H9 (cell line): ENCODE measurements around the gene TH. TPM values are rescaled to one million over a fixed set of nuclear protein-coding genes. Genes with fewer than 3 reads are reported as not detected.

ENCODE experiments used
- DNase-seq: peaks from one replicate; pipeline ENCODE4 v3.0.0-alpha.2; 2017
- H2AFZ ChIP-seq: one replicate; pipeline ENCODE4 v1.6.1; 2013; ENCODE audit warnings: mild to moderate bottlenecking, low read length, control low read depth, moderate library complexity
- H2AK5ac ChIP-seq: 2 replicates; pipeline ENCODE4 v1.6.1; 2013; ENCODE audit warnings: low read length, control low read depth, mixed read lengths; ENCODE audit not compliant: insufficient read length
- H2BK120ac ChIP-seq: one replicate; pipeline ENCODE4 v1.6.1; 2013; ENCODE audit warnings: low read depth, mild to moderate bottlenecking, low read length, control low read depth, inconsistent platforms; ENCODE audit not compliant: poor library complexity, severe bottlenecking
- H2BK12ac ChIP-seq: 2 replicates; pipeline ENCODE4 v1.6.1; 2013; ENCODE audit warnings: low read length, control low read depth, mixed read lengths, low read depth; ENCODE audit not compliant: insufficient read length
- H2BK15ac ChIP-seq: 2 replicates; pipeline ENCODE4 v1.6.1; 2013; ENCODE audit warnings: low read depth, low read length, control low read depth
- H2BK20ac ChIP-seq: one replicate; pipeline ENCODE4 v1.6.1; 2013; ENCODE audit warnings: low read depth, mild to moderate bottlenecking, low read length, control low read depth, inconsistent platforms; ENCODE audit not compliant: poor library complexity, severe bottlenecking
- H2BK5ac ChIP-seq: 2 replicates; pipeline ENCODE4 v1.6.1; 2013; ENCODE audit warnings: low read length, control low read depth, mixed read lengths; ENCODE audit not compliant: insufficient read length
- H3K14ac ChIP-seq: 2 replicates; pipeline ENCODE4 v1.6.1; 2013; ENCODE audit warnings: low read length, control low read depth; ENCODE audit not compliant: insufficient read depth
- H3K18ac ChIP-seq: 2 replicates; pipeline ENCODE4 v1.6.1; 2013; ENCODE audit warnings: low read depth, mild to moderate bottlenecking, mixed read lengths, low read length, control low read depth; ENCODE audit not compliant: insufficient read length
- H3K23ac ChIP-seq: 2 replicates; pipeline ENCODE4 v1.6.1; 2013; ENCODE audit warnings: low read length, control low read depth, mixed read lengths, low read depth; ENCODE audit not compliant: insufficient read length
- H3K23me2 ChIP-seq: 2 replicates; pipeline ENCODE4 v1.6.1; 2013; ENCODE audit warnings: low read depth, mild to moderate bottlenecking, mixed read lengths, low read length, control low read depth; ENCODE audit not compliant: insufficient read length, poor library complexity, severe bottlenecking
- H3K27ac ChIP-seq: 2 replicates; pipeline ENCODE4 v1.5.1; 2013; ENCODE audit warnings: low read length, control low read depth, mixed read lengths, low read depth; ENCODE audit not compliant: insufficient read length
- H3K27me3 ChIP-seq: 2 replicates; pipeline ENCODE4 v1.6.1; 2013; ENCODE audit warnings: low read length, control low read depth, inconsistent platforms; ENCODE audit not compliant: insufficient read depth
- H3K4ac ChIP-seq: 2 replicates; pipeline ENCODE4 v1.6.1; 2013; ENCODE audit warnings: low read depth, mild to moderate bottlenecking, control low read depth, inconsistent platforms, low read length, moderate library complexity
- H3K4me1 ChIP-seq: 2 replicates; pipeline ENCODE4 v1.6.1; 2013; ENCODE audit warnings: low read length, control low read depth, inconsistent platforms; ENCODE audit not compliant: insufficient read depth
- H3K4me2 ChIP-seq: 2 replicates; pipeline ENCODE4 v1.6.1; 2013; ENCODE audit warnings: low read length, control low read depth, mixed read lengths; ENCODE audit not compliant: insufficient read length, insufficient read depth
- H3K56ac ChIP-seq: 2 replicates; pipeline ENCODE4 v1.6.1; 2013; ENCODE audit warnings: low read depth, mild to moderate bottlenecking, mixed read lengths, low read length, control low read depth; ENCODE audit not compliant: insufficient read length
- H3K79me1 ChIP-seq: 2 replicates; pipeline ENCODE4 v1.6.1; 2013; ENCODE audit warnings: low read depth, mild to moderate bottlenecking, moderate library complexity, low read length, control low read depth, inconsistent platforms; ENCODE audit not compliant: insufficient read depth, poor library complexity, severe bottlenecking
- H3K79me2 ChIP-seq: 2 replicates; pipeline ENCODE4 v1.6.1; 2013; ENCODE audit warnings: low read length, control low read depth, inconsistent platforms; ENCODE audit not compliant: insufficient read depth
- H3K9ac ChIP-seq: 2 replicates; pipeline ENCODE4 v1.6.1; 2013; ENCODE audit warnings: low read length, control low read depth, mixed read lengths; ENCODE audit not compliant: insufficient read length; ENCODE audit errors: extremely low read depth
- H3K9me3 ChIP-seq: one replicate; pipeline ENCODE4 v1.6.1; 2013; ENCODE audit warnings: low read depth, low read length, inconsistent platforms; ENCODE audit not compliant: control insufficient read depth
- H3T11ph ChIP-seq: one replicate; pipeline ENCODE4 v1.6.1; 2013; ENCODE audit warnings: mild to moderate bottlenecking, low read length, control low read depth, inconsistent platforms
- H4K20me1 ChIP-seq: one replicate; pipeline ENCODE4 v1.6.1; 2013; ENCODE audit not compliant: control insufficient read depth, insufficient read length, insufficient read depth
- H4K5ac ChIP-seq: 2 replicates; pipeline ENCODE4 v1.6.1; 2013; ENCODE audit warnings: low read depth, mild to moderate bottlenecking, mixed read lengths, low read length, control low read depth; ENCODE audit not compliant: insufficient read length
- H4K8ac ChIP-seq: replicated peaks from 2 replicates; pipeline ENCODE4 v1.6.1; 2013; ENCODE audit warnings: low read length, control low read depth, mixed read lengths, low read depth; ENCODE audit not compliant: insufficient read length
- H4K91ac ChIP-seq: 2 replicates; pipeline ENCODE4 v1.6.1; 2013; ENCODE audit warnings: low read depth, mild to moderate bottlenecking, moderate library complexity, mixed read lengths, low read length, control low read depth; ENCODE audit not compliant: insufficient read length
- H3K27ac Mint-ChIP-seq, 3 experiments: 2 replicates in 2 of 3; 3 replicates in 1 of 3; pipeline ENCODE4 v1.8.0; 2020 to 2021; ENCODE audit warnings: mixed read lengths in 3 of 3, mild to moderate bottlenecking in 1 of 3, moderate library complexity in 1 of 3
- H3K27me3 Mint-ChIP-seq: 2 replicates; pipeline ENCODE4 v1.8.0; 2021; ENCODE audit warnings: low read depth, mild to moderate bottlenecking, moderate library complexity, mixed read lengths
- H3K36me3 Mint-ChIP-seq, 3 experiments: 2 replicates in 2 of 3; 3 replicates in 1 of 3; pipeline ENCODE4 v1.8.0; 2020 to 2021; ENCODE audit warnings: low read depth in 3 of 3, mixed read lengths in 3 of 3; ENCODE audit not compliant: insufficient read depth in 1 of 3
- H3K4me1 Mint-ChIP-seq, 2 experiments: 2 replicates each; pipeline ENCODE4 v1.8.0; 2020; ENCODE audit warnings: mixed read lengths in 2 of 2
- H3K4me3 Mint-ChIP-seq, 2 experiments: 2 replicates in 1 of 2; 3 replicates in 1 of 2; pipeline ENCODE4 v1.8.0; 2020 to 2021; ENCODE audit warnings: mild to moderate bottlenecking in 2 of 2, mixed read lengths in 2 of 2, moderate library complexity in 1 of 2
- H3K9me3 Mint-ChIP-seq, 2 experiments: 2 replicates in 1 of 2; 3 replicates in 1 of 2; pipeline ENCODE4 v1.8.0; 2020; ENCODE audit warnings: mild to moderate bottlenecking in 2 of 2, mixed read lengths in 2 of 2, moderate library complexity in 1 of 2
- CTCF ChIP-seq: fragments of 200-600 bp; sonication (generic); conservative IDR thresholded peaks from 3 replicates; pipeline ENCODE4 v1.8.0; 2021; ENCODE audit warnings: antibody characterized with exemption, mild to moderate bottlenecking
- WGBS: extraction: QIAGEN DNeasy Blood & Tissue Kit; methylation state at CpG from one replicate; pipeline ENCODE4 v1.1.7; 2013; ENCODE audit warnings: missing lambda C conversion rate, low lambda C conversion rate, mixed read lengths; ENCODE audit not compliant: insufficient read length; ENCODE audit errors: extremely low coverage; 5-methylcytosine and 5-hydroxymethylcytosine counted together
- total RNA-seq: library from RNA; stranded (reverse); gene quantifications from 2 replicates; pipeline ENCODE4 v1.2.1, GENCODE V29; 2021

Gene TH
- total RNA-seq, 1 experiment from 2014 or later = not detected

GRCh38 chr11:2155511-2155910 is 16.1 kb downstream of the TH start:
- Histone ChIP-seq H3K4me2 (no peak overlapping the region), H2BK120ac (no peak overlapping the region), H3T11ph (no peak overlapping the region), H3K27me3 (no peaks in the 10 kb centered on the region), H3K9me3 (no peaks in the 10 kb centered on the region), H3K23ac (no peak overlapping the region), H4K5ac (no peak overlapping the region), H2AFZ (no peak overlapping the region), H3K9ac (no peak overlapping the region), H3K23me2 (no peaks in the 10 kb centered on the region), H3K4me1 (no peaks in the 10 kb centered on the region), H4K20me1 (no peaks in the 10 kb centered on the region), H2BK15ac (no peak overlapping the region), H3K27ac (no peak overlapping the region), H4K91ac (no peak overlapping the region), H2BK20ac (no peak overlapping the region), H2AK5ac (no peak overlapping the region), H3K56ac (no peak overlapping the region), H2BK12ac (no peak overlapping the region), H3K14ac (no peak overlapping the region), H3K79me1 (no peaks in the 10 kb centered on the region), H4K8ac (no peak overlapping the region), H3K4ac (no peak overlapping the region), H2BK5ac (no peak overlapping the region), H3K18ac (no peak overlapping the region), H3K79me2 (no peaks in the 10 kb centered on the region)
- no peak overlapping the region for H3K27ac Mint-ChIP-seq
- H3K36me3 Mint-ChIP-seq = no peaks in the 10 kb centered on the region
- no peak overlapping the region for H3K4me3 Mint-ChIP-seq
- peaks cover 15% of the 10 kb centered on the region for H3K27me3 Mint-ChIP-seq
- TF ChIP-seq CTCF = no peak
- no CpG with 5 or more reads among the region's 29 CpGs for WGBS
- H3K9me3 Mint-ChIP-seq = no peaks in the 10 kb centered on the region
- peaks cover 8% of the 10 kb centered on the region in 2 experiments for H3K4me1 Mint-ChIP-seq
- DNase-seq = no peak
